Measurements from ENCODE around the gene CPLX1.
A peak's percentile ranks its signal among the peaks of the same experiment; 100 is the strongest.

The CPLX1 gene

GRCh38 chr4:773214-773613, 52.7 kb downstream of the CPLX1 start:
- Histone ChIP-seq H3K79me1 (ENCODE audit: low read depth, low read length) (peaks cover 18% of the 10 kb centered on the region), H2BK120ac (ENCODE audit: low read depth, low read length) (no peak overlapping the region), H3K4me2 (ENCODE audit: insufficient read depth, low read length, poor library complexity, severe bottlenecking) (no peak overlapping the region), H3K4me3 (ENCODE audit: low read length in 2 of 2) (no peak overlapping the region), H3K18ac (ENCODE audit: low read length) (no peak overlapping the region), H3K4me1 (ENCODE audit: control insufficient read depth in 2 of 2, insufficient read depth in 1 of 2, low read depth in 1 of 2, low read length in 2 of 2) (peaks cover 0 to 2% of the 10 kb centered on the region in 2 donors), H2BK12ac (ENCODE audit: low read length) (no peak overlapping the region), H3K36me3 (replicated peaks in 1 of 2; ENCODE audit: control insufficient read depth in 2 of 2, insufficient read depth in 2 of 2, low read length in 2 of 2) (peaks cover 36 to 95% of the 10 kb centered on the region in 2 donors), H3K4ac (ENCODE audit: low read length) (no peak overlapping the region), H4K91ac (ENCODE audit: low read depth, low read length, poor library complexity) (no peak overlapping the region), H3K14ac (ENCODE audit: low read length) (no peak overlapping the region), H3K9ac (ENCODE audit: low read depth, low read length, poor library complexity) (no peak overlapping the region), H3K9me3 (replicated peaks in 1 of 2; ENCODE audit: control insufficient read depth in 2 of 2, insufficient read depth in 1 of 2, low read depth in 1 of 2, low read length in 2 of 2) (peaks cover 4 to 10% of the 10 kb centered on the region in 2 donors), H3K27ac (replicated peaks; ENCODE audit: low read length) (no peak overlapping the region), H3K27me3 (ENCODE audit: control insufficient read depth in 3 of 3, insufficient read depth in 3 of 3, low read depth in 1 of 3, low read length in 3 of 3) (no peaks in the 10 kb centered on the region), H2BK15ac (ENCODE audit: low read length) (no peak overlapping the region), H4K8ac (ENCODE audit: low read depth, low read length) (no peak overlapping the region), H3K23ac (ENCODE audit: low read depth, low read length, poor library complexity) (no peak overlapping the region), H2AK5ac (ENCODE audit: low read depth, low read length) (no peak overlapping the region), H2BK5ac (ENCODE audit: low read length) (no peak overlapping the region), H2AFZ (ENCODE audit: low read length) (no peak overlapping the region)
- no peak for DNase-seq (ENCODE audit: low spot score)
- no CpG with 5 or more reads among the region's 9 CpGs for WGBS, 2 donors (ENCODE audit: extremely low coverage in 2 of 2, insufficient read length in 2 of 2, insufficient replicate concordance in 1 of 2)

GRCh38 chr4:772776-773175, 53.2 kb downstream of the CPLX1 start:
- H3K9me3 ChIP-seq (replicated peaks in 1 of 2; ENCODE audit: control insufficient read depth in 2 of 2, insufficient read depth in 1 of 2, low read depth in 1 of 2, low read length in 2 of 2), result peaks cover 4 to 13% of the 10 kb centered on the region in 2 donors
- H3K4ac ChIP-seq (ENCODE audit: low read length), result no peak overlapping the region
- H3K4me1 ChIP-seq (ENCODE audit: control insufficient read depth in 2 of 2, insufficient read depth in 1 of 2, low read depth in 1 of 2, low read length in 2 of 2), result peaks cover 0 to 2% of the 10 kb centered on the region in 2 donors
- H3K4me3 ChIP-seq (ENCODE audit: low read length in 2 of 2), result no peak overlapping the region
- H3K18ac ChIP-seq (ENCODE audit: low read length), result no peak overlapping the region
- no peak overlapping the region for H4K91ac ChIP-seq (ENCODE audit: low read depth, low read length, poor library complexity)
- no peak overlapping the region for H3K9ac ChIP-seq (ENCODE audit: low read depth, low read length, poor library complexity)
- H3K27me3 ChIP-seq (ENCODE audit: control insufficient read depth in 3 of 3, insufficient read depth in 3 of 3, low read depth in 1 of 3, low read length in 3 of 3), result no peaks in the 10 kb centered on the region
- no CpG with 5 or more reads among the region's 8 CpGs for WGBS, 2 donors (ENCODE audit: extremely low coverage in 2 of 2, insufficient read length in 2 of 2, insufficient replicate concordance in 1 of 2)
- H3K14ac ChIP-seq (ENCODE audit: low read length), result no peak overlapping the region
- no peak overlapping the region for H3K23ac ChIP-seq (ENCODE audit: low read depth, low read length, poor library complexity)
- no peak overlapping the region for H2AFZ ChIP-seq (ENCODE audit: low read length)
- no peak overlapping the region for H2BK15ac ChIP-seq (ENCODE audit: low read length)
- peaks cover 39 to 95% of the 10 kb centered on the region in 2 donors for H3K36me3 ChIP-seq (replicated peaks in 1 of 2; ENCODE audit: control insufficient read depth in 2 of 2, insufficient read depth in 2 of 2, low read length in 2 of 2)
- no peak overlapping the region for H2BK5ac ChIP-seq (ENCODE audit: low read length)
- H3K27ac ChIP-seq (replicated peaks; ENCODE audit: low read length), result no peak overlapping the region
- peaks cover 18% of the 10 kb centered on the region for H3K79me1 ChIP-seq (ENCODE audit: low read depth, low read length)
- DNase-seq (ENCODE audit: low spot score), result no peak
- no peak overlapping the region for H2BK12ac ChIP-seq (ENCODE audit: low read length)
- no peak overlapping the region for H2AK5ac ChIP-seq (ENCODE audit: low read depth, low read length)
- H4K8ac ChIP-seq (ENCODE audit: low read depth, low read length), result peak overlapping the region; percentile 29
- H2BK120ac ChIP-seq (ENCODE audit: low read depth, low read length), result no peak overlapping the region
- H3K4me2 ChIP-seq (ENCODE audit: insufficient read depth, low read length, poor library complexity, severe bottlenecking), result no peak overlapping the region

- WGBS, 2 donors (ENCODE audit: extremely low coverage in 2 of 2, insufficient read length in 2 of 2, insufficient replicate concordance in 1 of 2), result no CpG with 5 or more reads among the region's 7 CpGs
- H3K4me1 ChIP-seq (ENCODE audit: control insufficient read depth in 2 of 2, insufficient read depth in 1 of 2, low read depth in 1 of 2, low read length in 2 of 2), result peaks cover 0 to 2% of the 10 kb centered on the region in 2 donors
- no peak overlapping the region for H3K18ac ChIP-seq (ENCODE audit: low read length)
Observed at GRCh38 chr4:772118-772517, 53.8 kb downstream of the CPLX1 start.

GRCh38 chr4:771464-771863, 54.5 kb downstream of the CPLX1 start:
- no peak overlapping the region for H3K4me3 ChIP-seq (ENCODE audit: low read length in 2 of 2)
- H2BK5ac ChIP-seq (ENCODE audit: low read length), result no peak overlapping the region
- no peak overlapping the region for H2BK15ac ChIP-seq (ENCODE audit: low read length)
- no CpG with 5 or more reads among the region's 6 CpGs for WGBS, 2 donors (ENCODE audit: extremely low coverage in 2 of 2, insufficient read length in 2 of 2, insufficient replicate concordance in 1 of 2)
- H3K27ac ChIP-seq (replicated peaks; ENCODE audit: low read length), result no peak overlapping the region
- H3K27me3 ChIP-seq (ENCODE audit: control insufficient read depth in 3 of 3, insufficient read depth in 3 of 3, low read depth in 1 of 3, low read length in 3 of 3), result no peaks in the 10 kb centered on the region
- H2AFZ ChIP-seq (ENCODE audit: low read length), result no peak overlapping the region
- H3K18ac ChIP-seq (ENCODE audit: low read length), result no peak overlapping the region
- peaks cover 14% of the 10 kb centered on the region for H3K79me1 ChIP-seq (ENCODE audit: low read depth, low read length)
- peaks cover 0 to 2% of the 10 kb centered on the region in 2 donors for H3K4me1 ChIP-seq (ENCODE audit: control insufficient read depth in 2 of 2, insufficient read depth in 1 of 2, low read depth in 1 of 2, low read length in 2 of 2)
- no peak overlapping the region for H3K14ac ChIP-seq (ENCODE audit: low read length)
- no peak overlapping the region for H3K4me2 ChIP-seq (ENCODE audit: insufficient read depth, low read length, poor library complexity, severe bottlenecking)
- H3K4ac ChIP-seq (ENCODE audit: low read length), result no peak overlapping the region
- no peak overlapping the region for H3K23ac ChIP-seq (ENCODE audit: low read depth, low read length, poor library complexity)
- H3K36me3 ChIP-seq (replicated peaks in 1 of 2; ENCODE audit: control insufficient read depth in 2 of 2, insufficient read depth in 2 of 2, low read length in 2 of 2), result peaks cover 42 to 95% of the 10 kb centered on the region in 2 donors
- H4K91ac ChIP-seq (ENCODE audit: low read depth, low read length, poor library complexity), result no peak overlapping the region
- no peak overlapping the region for H4K8ac ChIP-seq (ENCODE audit: low read depth, low read length)
- no peak overlapping the region for H2BK12ac ChIP-seq (ENCODE audit: low read length)
- no peak overlapping the region for H2BK120ac ChIP-seq (ENCODE audit: low read depth, low read length)
- no peak overlapping the region for H2AK5ac ChIP-seq (ENCODE audit: low read depth, low read length)
- peaks cover 2 to 14% of the 10 kb centered on the region in 2 donors for H3K9me3 ChIP-seq (replicated peaks in 1 of 2; ENCODE audit: control insufficient read depth in 2 of 2, insufficient read depth in 1 of 2, low read depth in 1 of 2, low read length in 2 of 2)
- no peak overlapping the region for H3K9ac ChIP-seq (ENCODE audit: low read depth, low read length, poor library complexity)
- no peak for DNase-seq (ENCODE audit: low spot score)

More at GRCh38 chr4:772118-772517, 53.8 kb downstream of the CPLX1 start:
- Histone ChIP-seq H3K9ac (ENCODE audit: low read depth, low read length, poor library complexity) (no peak overlapping the region), H2BK15ac (ENCODE audit: low read length) (no peak overlapping the region), H3K23ac (ENCODE audit: low read depth, low read length, poor library complexity) (no peak overlapping the region), H3K14ac (ENCODE audit: low read length) (no peak overlapping the region), H3K27me3 (ENCODE audit: control insufficient read depth in 3 of 3, insufficient read depth in 3 of 3, low read depth in 1 of 3, low read length in 3 of 3) (no peaks in the 10 kb centered on the region), H4K8ac (ENCODE audit: low read depth, low read length) (no peak overlapping the region), H2AFZ (ENCODE audit: low read length) (no peak overlapping the region), H2BK5ac (ENCODE audit: low read length) (no peak overlapping the region), H3K27ac (replicated peaks; ENCODE audit: low read length) (no peak overlapping the region), H3K4me3 (ENCODE audit: low read length in 2 of 2) (no peak overlapping the region), H2BK120ac (ENCODE audit: low read depth, low read length) (no peak overlapping the region), H3K4me2 (ENCODE audit: insufficient read depth, low read length, poor library complexity, severe bottlenecking) (no peak overlapping the region), H3K4ac (ENCODE audit: low read length) (no peak overlapping the region), H3K9me3 (replicated peaks in 1 of 2; ENCODE audit: control insufficient read depth in 2 of 2, insufficient read depth in 1 of 2, low read depth in 1 of 2, low read length in 2 of 2) (peaks cover 4 to 12% of the 10 kb centered on the region in 2 donors), H4K91ac (ENCODE audit: low read depth, low read length, poor library complexity) (no peak overlapping the region), H3K79me1 (ENCODE audit: low read depth, low read length) (peaks cover 18% of the 10 kb centered on the region), H2AK5ac (ENCODE audit: low read depth, low read length) (no peak overlapping the region), H3K36me3 (replicated peaks in 1 of 2; ENCODE audit: control insufficient read depth in 2 of 2, insufficient read depth in 2 of 2, low read length in 2 of 2) (peaks cover 38 to 95% of the 10 kb centered on the region in 2 donors), H2BK12ac (ENCODE audit: low read length) (no peak overlapping the region)
- no peak for DNase-seq (ENCODE audit: low spot score)

Measured in neuronal stem cell (in vitro differentiated cells).